GM12878 (cell line): ENCODE results near the gene AGPAT2. TPM values are rescaled to one million over a fixed set of nuclear protein-coding genes. Genes with fewer than 3 reads are reported as not detected.

Experiments used
- ATAC-seq: fragments of 200-7000 bp; cut with Tn5 transposase; 3 replicates; pipeline ENCODE4 v1.9.1; 2020; ENCODE audit warnings: mild to moderate bottlenecking, moderate library complexity
- BruUV-seq: library from RNA; stranded (reverse); fragments of 400-500 nt; replicated peaks from 2 replicates; lab custom pipeline; 2021; lab: Mats Ljungman, UMichigan
- CTCF ChIA-PET: fragments of 300-600 bp; sonication (Branson Sonifier 250); formaldehyde crosslinking; extraction: SDS; loops from one replicate; lab custom pipeline; 2021; ENCODE audit warnings: inconsistent platforms; lab: Yijun Ruan, JAX
- POLR2A ChIA-PET: fragments of 350-600 bp; formaldehyde crosslinking; extraction: SDS; loops from one replicate; lab custom pipeline; 2021; ENCODE audit warnings: inconsistent platforms; lab: Charles Lee
- RAD21 ChIA-PET: fragments of 300-600 bp; sonication (Branson Sonifier 250); formaldehyde crosslinking; loops from one replicate; lab custom pipeline; 2023; ENCODE audit warnings: antibody characterized with exemption; ENCODE audit not compliant: unreplicated experiment; lab: Charles Lee
- SMC1A ChIA-PET: fragments of 300-600 bp; sonication (Branson Sonifier 250); formaldehyde crosslinking; loops from one replicate; lab custom pipeline; 2023; ENCODE audit not compliant: unreplicated experiment, uncharacterized antibody; lab: Charles Lee
- DNase-seq: peaks from one replicate; pipeline ENCODE4 v3.0.0-alpha.2; 2011; ENCODE audit warnings: low read depth, low spot score
- FAIRE-seq: peaks from 3 replicates; lab custom pipeline; 2011; peaks lifted over from hg19 to GRCh38; lab: Jason Lieb, UNC
- H2AFZ ChIP-seq: 2 replicates; pipeline ENCODE4 v1.6.0; 2011; ENCODE audit warnings: low read depth, low read length, control low read depth; ENCODE audit not compliant: control insufficient read depth
- H3K27ac ChIP-seq: 2 replicates; pipeline ENCODE4 v1.5.1; 2011; ENCODE audit warnings: control low read depth; ENCODE audit not compliant: control insufficient read depth, insufficient read depth
- H3K27me3 ChIP-seq, 2 experiments: replicated peaks in 1 of 2; 2 replicates each; pipeline versions ENCODE4 v1.6.0 to v1.6.1; 2011; ENCODE audit warnings: low read length in 1 of 2; ENCODE audit not compliant: control insufficient read depth in 2 of 2, insufficient read depth in 2 of 2
- H3K36me3 ChIP-seq, 2 experiments: 2 replicates each; pipeline ENCODE4 v1.5.1; 2011; ENCODE audit warnings: low read length in 1 of 2; ENCODE audit not compliant: control insufficient read depth in 2 of 2, insufficient read depth in 2 of 2
- H3K4me1 ChIP-seq: 2 replicates; pipeline ENCODE4 v1.6.1; 2011; ENCODE audit warnings: mild to moderate bottlenecking, low read length, moderate library complexity, mixed read lengths; ENCODE audit not compliant: control insufficient read depth, insufficient read depth
- H3K4me2 ChIP-seq: 2 replicates; pipeline ENCODE4 v1.6.0; 2011; ENCODE audit warnings: control low read depth; ENCODE audit not compliant: control insufficient read depth, insufficient read depth
- H3K4me3 ChIP-seq: fragments of 200-600 bp; sonication (generic); 2 replicates; pipeline ENCODE4 v1.5.1; 2016
- H3K79me2 ChIP-seq: 2 replicates; pipeline ENCODE4 v1.6.0; 2011; ENCODE audit warnings: low read length; ENCODE audit not compliant: control insufficient read depth, insufficient read depth
- H3K9ac ChIP-seq: 2 replicates; pipeline ENCODE4 v1.8.0; 2011; ENCODE audit warnings: low read length, control low read depth, mixed read lengths; ENCODE audit not compliant: control insufficient read depth, insufficient read depth
- H3K9me3 ChIP-seq: replicated peaks from 3 replicates; pipeline ENCODE4 v1.5.1; 2011; ENCODE audit warnings: mild to moderate bottlenecking, low read length; ENCODE audit not compliant: control insufficient read depth, insufficient read depth
- H4K20me1 ChIP-seq: 2 replicates; pipeline ENCODE4 v1.6.0; 2011; ENCODE audit not compliant: control insufficient read depth, insufficient read depth
- CREM ChIP-seq: IDR thresholded peaks from 2 replicates; pipeline ENCODE4 v1.6.1; 2014; ENCODE audit warnings: antibody characterized with exemption, low read depth
- EZH2 ChIP-seq: IDR thresholded peaks from 2 replicates; pipeline ENCODE4 v1.6.1; 2012; ENCODE audit warnings: low read depth, mild to moderate bottlenecking, control low read depth, inconsistent platforms, low read length, borderline replicate concordance; ENCODE audit not compliant: control insufficient read depth
- GABPA ChIP-seq: IDR thresholded peaks from 2 replicates; pipeline ENCODE4 v1.6.1; 2014; ENCODE audit warnings: antibody characterized with exemption, low read depth, mild to moderate bottlenecking, inconsistent platforms
- GATAD2B ChIP-seq: fragments of 450-650 bp; conservative IDR thresholded peaks from 2 replicates; pipeline ENCODE4 v1.6.1; 2017; ENCODE audit warnings: low read depth, mild to moderate bottlenecking, moderate library complexity
- NFXL1 ChIP-seq: fragments of 450-650 bp; IDR thresholded peaks from 2 replicates; pipeline ENCODE4 v1.6.1; 2017; ENCODE audit warnings: antibody characterized with exemption, mild to moderate bottlenecking, borderline replicate concordance
- NR2C2 ChIP-seq: IDR thresholded peaks from 2 replicates; pipeline ENCODE4 v1.6.1; 2011; ENCODE audit warnings: borderline replicate concordance, low read depth; ENCODE audit not compliant: control insufficient read depth, insufficient read length
- RBBP5 ChIP-seq: fragments of 200-600 bp; sonication (generic); conservative IDR thresholded peaks from 2 replicates; pipeline ENCODE4 v1.6.1; 2016
- RCOR1 ChIP-seq: conservative IDR thresholded peaks from 2 replicates; pipeline ENCODE4 v1.6.1; 2012; ENCODE audit warnings: low read depth, low read length, improper control_type of control experiment
- RUNX3 ChIP-seq: IDR thresholded peaks from 2 replicates; pipeline ENCODE4 v1.6.1; 2012; ENCODE audit warnings: low read length, inconsistent platforms
- SREBF2 ChIP-seq: IDR thresholded peaks from 2 replicates; pipeline ENCODE4 v1.6.1; 2012; ENCODE audit warnings: mild to moderate bottlenecking, low read length
- TCF12 ChIP-seq: IDR thresholded peaks from 2 replicates; pipeline ENCODE4 v1.6.1; 2011; ENCODE audit warnings: low read depth, mild to moderate bottlenecking, low read length
- ZBED1 ChIP-seq: IDR thresholded peaks from 2 replicates; pipeline ENCODE4 v1.6.1; 2016; ENCODE audit warnings: borderline replicate concordance
- ZNF384 ChIP-seq: IDR thresholded peaks from 2 replicates; pipeline ENCODE4 v1.6.1; 2012; ENCODE audit warnings: low read depth, mild to moderate bottlenecking, low read length, improper control_type of control experiment, borderline replicate concordance
- ZNF622 ChIP-seq: fragments of 450-650 bp; IDR thresholded peaks from 2 replicates; pipeline ENCODE4 v1.6.1; 2017; ENCODE audit warnings: mild to moderate bottlenecking, inconsistent platforms
- WGBS: methylation state at CpG from one replicate; pipeline ENCODE4 v1.1.6; 2016; ENCODE audit warnings: low lambda C conversion rate; ENCODE audit not compliant: insufficient replicate concordance, insufficient coverage; ENCODE audit errors: missing lambda C conversion rate; 5-methylcytosine and 5-hydroxymethylcytosine counted together
- in situ Hi-C: fragments of 300-500 bp; cut with MboI; formaldehyde crosslinking; loops from 9 replicates; pipeline ENCODE4 v1.14.3; 2018; ENCODE audit warnings: mixed read lengths
- intact Hi-C: fragments of 100-400 bp; cut with micrococcal nuclease; formaldehyde crosslinking; loops from one replicate; pipeline ENCODE4 v1.14.2; 2022; ENCODE audit not compliant: unreplicated experiment
- polyA plus RNA-seq, 11 experiments: library from polyadenylated mRNA; depleted of rRNA in 4 of 11; unstranded in 6 of 11; stranded (reverse) in 5 of 11; fragments of >200 nt; fragmentation: Nextera tagmentation in 4 of 11; fragmentation: Illumina TruSeq in 1 of 11; extraction: Ambion mirVana in 4 of 11; extraction: Trizol in 1 of 11; gene quantifications; 1 replicate in 1 of 11; 2 replicates in 10 of 11; pipeline versions ENCODE4 v1.2.1 to v1.2.3, GENCODE V29; 2011 to 2016; ENCODE audit warnings: inconsistent platforms in 2 of 11, missing spikeins in 2 of 11, low read depth in 1 of 11
- total RNA-seq, 4 experiments: library from RNA; depleted of rRNA in 3 of 4; stranded (reverse); fragments of >200 nt in 3 of 4; fragmentation: Illumina TruSeq in 1 of 4; extraction: Trizol in 1 of 4; gene quantifications; 2 replicates each; pipeline versions ENCODE4 v1.2.1 to v1.2.3, GENCODE V29; 2013 to 2021
- TF ChIP-seq, protein P1 (sequence below): IDR thresholded peaks from 2 replicates; pipeline ENCODE4 v1.6.1; 2011; ENCODE audit warnings: borderline replicate concordance, low read depth, mild to moderate bottlenecking, moderate library complexity, mixed read lengths, low read length; ENCODE audit not compliant: insufficient read depth; ENCODE audit errors: extremely low read length
- TF ChIP-seq, protein P2 (sequence below): IDR thresholded peaks from 2 replicates; pipeline ENCODE4 v1.6.1; 2012; ENCODE audit warnings: low read length, inconsistent platforms

The AGPAT2 gene
- total and polyA plus RNA-seq, 10 of the 15 experiments (the other 5 are each of a cell fraction or from before 2014, with no cell fraction given) = 0.10 to 28.5 (median 18.2) TPM

DNA sequence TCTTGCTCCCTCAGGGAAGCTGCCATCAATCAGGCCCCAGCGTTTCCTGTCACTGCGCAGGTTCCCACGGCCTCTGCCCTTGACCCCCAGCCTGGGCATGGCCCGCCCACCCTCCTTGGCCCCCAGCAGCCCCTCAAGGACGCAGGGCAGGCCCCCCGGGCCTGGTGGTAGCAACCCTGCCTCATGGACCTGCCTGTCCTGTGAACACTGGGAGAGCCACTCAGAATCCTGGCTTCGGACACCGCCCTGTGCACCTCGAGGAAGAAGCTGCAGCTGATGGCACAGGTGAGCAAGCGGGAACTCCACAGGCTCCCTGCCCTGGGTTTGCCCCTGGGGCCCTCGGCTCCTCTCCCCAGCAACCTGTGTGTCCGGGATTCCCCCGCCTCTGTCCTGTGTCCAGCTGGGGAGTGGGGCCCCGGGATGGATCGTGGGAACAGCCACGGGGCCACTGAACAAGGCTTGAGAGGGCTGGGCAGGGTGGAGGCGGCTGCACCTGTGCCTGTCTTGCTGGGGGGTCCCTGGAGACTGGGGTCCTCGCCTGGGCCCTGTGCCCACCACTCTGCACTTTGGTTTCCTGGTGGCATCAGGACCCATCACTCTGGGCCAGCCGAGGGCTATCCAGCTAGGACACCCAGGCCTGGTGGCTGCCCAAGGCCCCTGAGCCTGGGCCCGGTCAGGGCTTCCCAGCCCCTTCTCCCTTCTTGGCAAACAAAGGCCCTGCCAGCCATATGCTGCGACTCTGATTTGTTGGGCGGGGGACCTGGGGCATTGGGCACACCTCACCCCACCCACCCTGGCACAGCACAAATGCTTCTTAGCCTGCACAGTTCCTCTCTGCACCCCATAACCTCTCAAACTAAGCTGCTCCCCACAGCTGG lies 58.0 kb downstream of the AGPAT2 start (continued):
- TF ChIP-seq RCOR1 (no peak), NFXL1 (no peak)

DNA sequence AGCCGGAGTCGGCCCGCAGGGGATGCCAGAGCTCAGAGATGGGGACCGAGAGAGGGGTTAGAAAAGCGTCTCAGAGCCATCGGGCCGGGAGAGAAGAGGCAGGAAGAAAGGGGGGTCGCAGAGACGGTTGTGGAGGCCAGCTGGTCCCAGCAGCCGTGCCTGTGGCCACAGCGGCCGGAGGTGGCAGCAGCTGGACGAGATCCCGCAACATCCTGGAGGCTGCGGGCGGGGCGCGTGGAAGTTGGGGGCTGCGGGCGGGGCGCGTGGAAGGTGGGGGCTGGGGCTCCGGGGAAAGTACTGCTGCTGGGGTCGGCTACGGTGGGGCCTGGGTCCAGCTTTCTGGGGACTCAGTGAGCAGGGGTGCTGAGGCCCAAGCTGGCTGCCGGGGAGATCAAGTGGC lies 59.0 kb downstream of the AGPAT2 start:
- ChIA-PET SMC1A (interaction anchor here (0.7 kb wide), 1 partner anchor 89 kb away, joined by 3 read pairs; no protein-coding TSS in a partner anchor), POLR2A (interaction anchor here (0.6 kb wide), 1 partner anchor 16 kb away, joined by 4 read pairs; no protein-coding TSS in a partner anchor)
- BruUV-seq = no TSS peak
- TF ChIP-seq, protein P1, sequence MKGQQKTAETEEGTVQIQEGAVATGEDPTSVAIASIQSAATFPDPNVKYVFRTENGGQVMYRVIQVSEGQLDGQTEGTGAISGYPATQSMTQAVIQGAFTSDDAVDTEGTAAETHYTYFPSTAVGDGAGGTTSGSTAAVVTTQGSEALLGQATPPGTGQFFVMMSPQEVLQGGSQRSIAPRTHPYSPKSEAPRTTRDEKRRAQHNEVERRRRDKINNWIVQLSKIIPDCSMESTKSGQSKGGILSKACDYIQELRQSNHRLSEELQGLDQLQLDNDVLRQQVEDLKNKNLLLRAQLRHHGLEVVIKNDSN = no peak
- TF ChIP-seq TCF12 (no peak), CREM (no peak), NR2C2 (no peak), GATAD2B (no peak), GABPA (no peak), ZBED1 (no peak), RUNX3 (no peak), EZH2 (no peak), SREBF2 (no peak), RBBP5 (no peak), ZNF622 (no peak), ZNF384 (no peak)
- TF ChIP-seq, protein P2, sequence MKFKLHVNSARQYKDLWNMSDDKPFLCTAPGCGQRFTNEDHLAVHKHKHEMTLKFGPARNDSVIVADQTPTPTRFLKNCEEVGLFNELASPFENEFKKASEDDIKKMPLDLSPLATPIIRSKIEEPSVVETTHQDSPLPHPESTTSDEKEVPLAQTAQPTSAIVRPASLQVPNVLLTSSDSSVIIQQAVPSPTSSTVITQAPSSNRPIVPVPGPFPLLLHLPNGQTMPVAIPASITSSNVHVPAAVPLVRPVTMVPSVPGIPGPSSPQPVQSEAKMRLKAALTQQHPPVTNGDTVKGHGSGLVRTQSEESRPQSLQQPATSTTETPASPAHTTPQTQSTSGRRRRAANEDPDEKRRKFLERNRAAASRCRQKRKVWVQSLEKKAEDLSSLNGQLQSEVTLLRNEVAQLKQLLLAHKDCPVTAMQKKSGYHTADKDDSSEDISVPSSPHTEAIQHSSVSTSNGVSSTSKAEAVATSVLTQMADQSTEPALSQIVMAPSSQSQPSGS = no peak

More for the DNA sequence above, 59.0 kb downstream of the AGPAT2 start:
- H2AFZ ChIP-seq = no peak overlapping the region
- no peak for ATAC-seq
- H3K9ac ChIP-seq = no peak overlapping the region
- no peak overlapping the region for H3K4me3 ChIP-seq
- H3K36me3 ChIP-seq = no peaks in the 10 kb centered on the region
- no peaks in the 10 kb centered on the region for H3K79me2 ChIP-seq
- intact Hi-C loops (no loop called here), in situ Hi-C loops (loop anchor here (5.0 kb wide), 1 partner anchor 136 kb away; no protein-coding TSS in a partner anchor)
- ChIA-PET RAD21 (interaction anchor here (0.5 to 7.7 kb wide), 3 partner anchors 64 to 141 kb away, joined by 3 to 126 read pairs (median 5); no protein-coding TSS in a partner anchor), CTCF (interaction anchor here (1.0 to 8.5 kb wide), 4 partner anchors 43 to 141 kb away, joined by 3 to 223 read pairs (median 6); no protein-coding TSS in a partner anchor)
- H3K27ac ChIP-seq = no peak overlapping the region
- FAIRE-seq = no peak
- WGBS = 60% methylated on average over 10 of the region's 26 CpGs
- no peak for DNase-seq
- H3K4me1 ChIP-seq = no peaks in the 10 kb centered on the region; the same call in 1 of the 2 replicates
- no peaks in the 10 kb centered on the region for H4K20me1 ChIP-seq
- no peaks in the 10 kb centered on the region for H3K9me3 ChIP-seq
- no peak overlapping the region for H3K4me2 ChIP-seq
- H3K27me3 ChIP-seq = no peaks in the 10 kb centered on the region; a peak in 1 of 4 replicates
